ENCODE data around the gene SCP2.

Gene SCP2

GRCh38 chr1:53071915-53072314 is 144.8 kb downstream of the SCP2 start:
- H4K20me1 ChIP-seq (ENCODE audit: insufficient read depth, low read length, poor library complexity, severe bottlenecking) = no peaks in the 10 kb centered on the region
- no peak overlapping the region for H3K9ac ChIP-seq (ENCODE audit: low read depth, low read length, poor library complexity, severe bottlenecking)
- no peaks in the 10 kb centered on the region for H3K79me2 ChIP-seq (ENCODE audit: insufficient read depth, low read length)
- no peak overlapping the region for H3K4me3 ChIP-seq (ENCODE audit: low read length, poor library complexity, severe bottlenecking)
- H3K4me1 ChIP-seq (ENCODE audit: insufficient read depth, low read length, poor library complexity, severe bottlenecking) = no peaks in the 10 kb centered on the region
- H3K36me3 ChIP-seq (ENCODE audit: insufficient read depth, low read length) = no peaks in the 10 kb centered on the region
- no peaks in the 10 kb centered on the region for H3K27me3 ChIP-seq (ENCODE audit: insufficient read depth, low read length, poor library complexity, severe bottlenecking)
- no peak overlapping the region for H2AFZ ChIP-seq (ENCODE audit: low read length)
- H3K9me2 ChIP-seq (replicated peaks; ENCODE audit: low read depth, low read length) = no peaks in the 10 kb centered on the region
- no peak overlapping the region for H3K4me2 ChIP-seq (ENCODE audit: low read depth, low read length, poor library complexity, severe bottlenecking)
- H3K9me3 ChIP-seq (ENCODE audit: insufficient read depth, low read depth, low read length) = no peaks in the 10 kb centered on the region
- no peaks in the 10 kb centered on the region for H3F3A ChIP-seq (ENCODE audit: low read depth)
- no peak for TF ChIP-seq EZH2phosphoT487 (IDR thresholded peaks at IDR 0.05; ENCODE audit: borderline replicate concordance)
- TF ChIP-seq, protein P1, sequence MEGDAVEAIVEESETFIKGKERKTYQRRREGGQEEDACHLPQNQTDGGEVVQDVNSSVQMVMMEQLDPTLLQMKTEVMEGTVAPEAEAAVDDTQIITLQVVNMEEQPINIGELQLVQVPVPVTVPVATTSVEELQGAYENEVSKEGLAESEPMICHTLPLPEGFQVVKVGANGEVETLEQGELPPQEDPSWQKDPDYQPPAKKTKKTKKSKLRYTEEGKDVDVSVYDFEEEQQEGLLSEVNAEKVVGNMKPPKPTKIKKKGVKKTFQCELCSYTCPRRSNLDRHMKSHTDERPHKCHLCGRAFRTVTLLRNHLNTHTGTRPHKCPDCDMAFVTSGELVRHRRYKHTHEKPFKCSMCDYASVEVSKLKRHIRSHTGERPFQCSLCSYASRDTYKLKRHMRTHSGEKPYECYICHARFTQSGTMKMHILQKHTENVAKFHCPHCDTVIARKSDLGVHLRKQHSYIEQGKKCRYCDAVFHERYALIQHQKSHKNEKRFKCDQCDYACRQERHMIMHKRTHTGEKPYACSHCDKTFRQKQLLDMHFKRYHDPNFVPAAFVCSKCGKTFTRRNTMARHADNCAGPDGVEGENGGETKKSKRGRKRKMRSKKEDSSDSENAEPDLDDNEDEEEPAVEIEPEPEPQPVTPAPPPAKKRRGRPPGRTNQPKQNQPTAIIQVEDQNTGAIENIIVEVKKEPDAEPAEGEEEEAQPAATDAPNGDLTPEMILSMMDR (conservative IDR thresholded peaks at IDR 0.05; ENCODE audit: low read length) = no peak

DNA sequence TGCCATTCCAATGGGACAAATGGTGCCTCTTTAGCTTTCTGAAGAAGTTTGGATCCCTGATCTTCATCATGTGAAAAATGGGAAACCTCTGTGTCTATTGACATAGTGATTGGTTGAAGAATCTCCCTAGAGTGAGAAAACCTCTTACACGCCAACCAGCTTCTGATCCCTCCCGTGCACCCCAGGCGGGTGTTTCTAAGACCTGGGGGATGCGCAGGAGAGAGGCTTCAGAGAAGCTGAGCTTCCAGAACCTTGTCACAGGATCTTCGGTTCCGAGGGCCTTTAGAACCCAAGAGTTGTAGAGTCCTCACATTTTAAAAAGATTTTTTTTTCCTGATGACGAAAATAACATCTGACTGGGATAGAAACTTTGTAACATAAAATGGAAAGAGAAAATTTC is 146.2 kb downstream of the SCP2 start:
- Histone ChIP-seq H3F3A (ENCODE audit: low read depth) (no peaks in the 10 kb centered on the region), H3K79me2 (ENCODE audit: insufficient read depth, low read length) (no peaks in the 10 kb centered on the region), H3K4me3 (ENCODE audit: low read length, poor library complexity, severe bottlenecking) (no peak overlapping the region), H2AFZ (ENCODE audit: low read length) (no peak overlapping the region), H3K4me1 (ENCODE audit: insufficient read depth, low read length, poor library complexity, severe bottlenecking) (no peaks in the 10 kb centered on the region), H3K9me2 (replicated peaks; ENCODE audit: low read depth, low read length) (no peaks in the 10 kb centered on the region), H3K9ac (ENCODE audit: low read depth, low read length, poor library complexity, severe bottlenecking) (no peak overlapping the region), H3K9me3 (ENCODE audit: insufficient read depth, low read depth, low read length) (no peaks in the 10 kb centered on the region), H3K4me2 (ENCODE audit: low read depth, low read length, poor library complexity, severe bottlenecking) (no peak overlapping the region), H3K27me3 (ENCODE audit: insufficient read depth, low read length, poor library complexity, severe bottlenecking) (no peaks in the 10 kb centered on the region), H4K20me1 (ENCODE audit: insufficient read depth, low read length, poor library complexity, severe bottlenecking) (no peaks in the 10 kb centered on the region), H3K36me3 (ENCODE audit: insufficient read depth, low read length) (no peaks in the 10 kb centered on the region)
- TF ChIP-seq EZH2phosphoT487 (IDR thresholded peaks at IDR 0.05; ENCODE audit: borderline replicate concordance) = no peak
- TF ChIP-seq, protein P1 (conservative IDR thresholded peaks at IDR 0.05; ENCODE audit: low read length) = no peak

GRCh38 chr1:53073868-53074311 is 146.8 kb downstream of the SCP2 start:
- no peaks in the 10 kb centered on the region for H3K79me2 ChIP-seq (ENCODE audit: insufficient read depth, low read length)
- no peaks in the 10 kb centered on the region for H3K27me3 ChIP-seq (ENCODE audit: insufficient read depth, low read length, poor library complexity, severe bottlenecking)
- no peak for TF ChIP-seq EZH2phosphoT487 (IDR thresholded peaks at IDR 0.05; ENCODE audit: borderline replicate concordance)
- TF ChIP-seq, protein P1 (conservative IDR thresholded peaks at IDR 0.05; ENCODE audit: low read length) = no peak
- no peak overlapping the region for H3K9ac ChIP-seq (ENCODE audit: low read depth, low read length, poor library complexity, severe bottlenecking)
- no peaks in the 10 kb centered on the region for H3K9me3 ChIP-seq (ENCODE audit: insufficient read depth, low read depth, low read length)
- no peak overlapping the region for H3K4me3 ChIP-seq (ENCODE audit: low read length, poor library complexity, severe bottlenecking)
- H4K20me1 ChIP-seq (ENCODE audit: insufficient read depth, low read length, poor library complexity, severe bottlenecking) = no peaks in the 10 kb centered on the region
- H3K4me1 ChIP-seq (ENCODE audit: insufficient read depth, low read length, poor library complexity, severe bottlenecking) = no peaks in the 10 kb centered on the region
- H2AFZ ChIP-seq (ENCODE audit: low read length) = no peak overlapping the region
- no peaks in the 10 kb centered on the region for H3K9me2 ChIP-seq (replicated peaks; ENCODE audit: low read depth, low read length)
- no peaks in the 10 kb centered on the region for H3K36me3 ChIP-seq (ENCODE audit: insufficient read depth, low read length)
- no peaks in the 10 kb centered on the region for H3F3A ChIP-seq (ENCODE audit: low read depth)
- H3K4me2 ChIP-seq (ENCODE audit: low read depth, low read length, poor library complexity, severe bottlenecking) = no peak overlapping the region

Measured in Loucy (cell line).